ENCODE results near the gene PIM1.

GRCh38 chr6:37160922-37161778 is 8.8 kb upstream of the PIM1 start:
- TF ChIP-seq POLR2AphosphoS5 (IDR thresholded peaks at IDR 0.05; ENCODE audit: borderline replicate concordance, low read depth, low read length) (no peak), EZH2 (IDR thresholded peaks at IDR 0.05) (no peak)
